Bronchial epithelial cell (primary cell): ENCODE data around the gene PPP1R8. TPM values are rescaled to one million over a fixed set of nuclear protein-coding genes. Genes with fewer than 3 reads are reported as not detected.

Experiments used
- DNase-seq: peaks from one replicate; pipeline ENCODE4 v3.0.0-alpha.2; 2010; ENCODE audit warnings: low read depth
- FAIRE-seq: peaks from 2 replicates; lab custom pipeline; 2011; peaks lifted over from hg19 to GRCh38; lab: Jason Lieb, UNC
- H3K27me3 ChIP-seq: 2 replicates; pipeline ENCODE4 v1.5.1; 2011; ENCODE audit warnings: low read length; ENCODE audit not compliant: control insufficient read depth, insufficient read depth
- H3K36me3 ChIP-seq: 2 replicates; pipeline ENCODE4 v1.5.1; 2011; ENCODE audit warnings: low read length; ENCODE audit not compliant: control insufficient read depth, insufficient read depth
- H3K4me3 ChIP-seq: 2 replicates; pipeline ENCODE4 v1.5.1; 2011; ENCODE audit warnings: mild to moderate bottlenecking, low read depth, low read length, control low read depth
- total RNA-seq: library from RNA; depleted of rRNA; stranded (reverse); fragments of >200 nt; gene quantifications from 2 replicates; pipeline ENCODE4 v1.2.1, GENCODE V29; 2014
- TF ChIP-seq, protein P1 (sequence below): IDR thresholded peaks from 2 replicates; pipeline ENCODE4 v1.5.1; 2011; ENCODE audit warnings: mild to moderate bottlenecking, moderate library complexity, low read length, control low read depth, inconsistent platforms; ENCODE audit not compliant: insufficient read depth, severe bottlenecking

PPP1R8 gene
- total RNA-seq, 1 donor from 2014 or later = 51.9 TPM

DNA sequence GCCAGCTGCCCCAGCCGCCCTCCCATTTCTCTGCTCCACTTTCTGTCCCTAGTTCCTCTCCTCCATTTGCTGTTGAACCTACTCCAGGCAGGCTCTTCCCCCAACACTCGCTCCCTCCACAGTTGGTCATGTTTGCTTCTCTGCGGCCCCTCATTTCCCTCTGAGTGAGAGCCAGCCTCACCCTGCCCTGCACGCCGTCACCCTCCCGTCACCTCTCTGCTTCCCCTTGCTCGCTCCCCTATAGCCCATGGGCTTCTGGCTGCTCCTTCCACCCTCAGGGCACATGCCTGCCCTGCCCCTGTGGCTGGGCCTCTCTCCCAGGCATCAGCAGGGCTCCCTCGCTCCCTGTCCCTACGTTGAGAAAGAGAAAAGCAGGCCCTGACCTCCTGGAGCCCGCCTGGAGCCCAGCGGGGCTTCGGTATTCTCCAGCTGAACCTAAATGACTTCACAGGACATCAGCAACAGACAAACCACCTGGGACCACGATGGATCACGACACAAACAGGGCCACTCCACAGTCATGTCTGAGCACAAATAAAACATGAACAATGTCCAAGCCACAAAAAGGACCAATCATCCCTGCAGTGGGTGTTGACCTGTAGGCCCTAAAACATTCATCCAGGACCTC lies 28.5 kb downstream of the PPP1R8 start:
- FAIRE-seq (no peak), DNase-seq (no peak)
- H3K36me3 ChIP-seq = no peaks in the 10 kb centered on the region
- TF ChIP-seq, protein P1, sequence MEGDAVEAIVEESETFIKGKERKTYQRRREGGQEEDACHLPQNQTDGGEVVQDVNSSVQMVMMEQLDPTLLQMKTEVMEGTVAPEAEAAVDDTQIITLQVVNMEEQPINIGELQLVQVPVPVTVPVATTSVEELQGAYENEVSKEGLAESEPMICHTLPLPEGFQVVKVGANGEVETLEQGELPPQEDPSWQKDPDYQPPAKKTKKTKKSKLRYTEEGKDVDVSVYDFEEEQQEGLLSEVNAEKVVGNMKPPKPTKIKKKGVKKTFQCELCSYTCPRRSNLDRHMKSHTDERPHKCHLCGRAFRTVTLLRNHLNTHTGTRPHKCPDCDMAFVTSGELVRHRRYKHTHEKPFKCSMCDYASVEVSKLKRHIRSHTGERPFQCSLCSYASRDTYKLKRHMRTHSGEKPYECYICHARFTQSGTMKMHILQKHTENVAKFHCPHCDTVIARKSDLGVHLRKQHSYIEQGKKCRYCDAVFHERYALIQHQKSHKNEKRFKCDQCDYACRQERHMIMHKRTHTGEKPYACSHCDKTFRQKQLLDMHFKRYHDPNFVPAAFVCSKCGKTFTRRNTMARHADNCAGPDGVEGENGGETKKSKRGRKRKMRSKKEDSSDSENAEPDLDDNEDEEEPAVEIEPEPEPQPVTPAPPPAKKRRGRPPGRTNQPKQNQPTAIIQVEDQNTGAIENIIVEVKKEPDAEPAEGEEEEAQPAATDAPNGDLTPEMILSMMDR = no peak
- no peaks in the 10 kb centered on the region for H3K27me3 ChIP-seq
- no peak overlapping the region for H3K4me3 ChIP-seq

DNA sequence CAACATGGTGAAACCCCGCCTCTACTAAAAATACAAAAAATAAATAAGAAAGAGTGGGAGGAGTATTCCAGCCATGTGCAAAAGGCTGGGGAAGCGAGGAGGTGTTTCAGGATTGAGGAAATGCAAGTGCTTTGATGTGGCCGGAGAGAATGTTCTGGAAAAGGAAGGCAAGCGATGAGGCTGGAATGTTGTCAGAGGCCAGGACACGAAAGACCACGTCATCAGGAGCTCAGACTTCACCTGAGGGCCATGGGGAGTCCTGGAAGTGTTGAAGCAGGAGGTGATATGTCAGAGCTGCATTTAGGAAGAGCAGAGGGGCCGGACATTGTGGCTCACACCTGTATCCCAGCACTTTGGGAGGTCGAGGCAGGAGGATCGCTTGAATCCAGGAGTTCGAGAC lies 30.9 kb downstream of the PPP1R8 start:
- DNase-seq = no peak
- Histone ChIP-seq H3K27me3 (no peaks in the 10 kb centered on the region), H3K4me3 (no peak overlapping the region), H3K36me3 (no peaks in the 10 kb centered on the region)
- FAIRE-seq = no peak
- TF ChIP-seq, protein P1 = no peak

DNA sequence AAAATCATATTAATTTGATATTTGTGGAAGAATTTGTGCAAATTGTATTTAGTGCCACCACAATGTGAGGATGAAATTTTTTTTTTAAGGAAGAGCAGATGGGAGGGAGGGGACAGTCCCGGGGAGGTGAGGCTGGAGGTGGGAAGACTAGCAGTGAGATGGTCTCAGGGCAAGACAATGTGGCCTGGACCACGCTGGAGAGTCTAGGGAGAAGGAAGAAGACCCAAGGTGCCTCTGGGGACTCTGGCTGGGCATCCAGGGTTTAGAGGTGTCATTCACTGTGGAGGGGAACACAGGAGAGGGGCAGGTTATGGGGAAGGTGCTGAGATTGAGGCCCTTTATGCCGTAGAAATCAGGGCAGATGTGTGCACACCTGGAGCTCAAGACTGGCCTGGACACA lies 31.4 kb downstream of the PPP1R8 start:
- TF ChIP-seq, protein P1 = no peak
- no peak overlapping the region for H3K4me3 ChIP-seq

DNA sequence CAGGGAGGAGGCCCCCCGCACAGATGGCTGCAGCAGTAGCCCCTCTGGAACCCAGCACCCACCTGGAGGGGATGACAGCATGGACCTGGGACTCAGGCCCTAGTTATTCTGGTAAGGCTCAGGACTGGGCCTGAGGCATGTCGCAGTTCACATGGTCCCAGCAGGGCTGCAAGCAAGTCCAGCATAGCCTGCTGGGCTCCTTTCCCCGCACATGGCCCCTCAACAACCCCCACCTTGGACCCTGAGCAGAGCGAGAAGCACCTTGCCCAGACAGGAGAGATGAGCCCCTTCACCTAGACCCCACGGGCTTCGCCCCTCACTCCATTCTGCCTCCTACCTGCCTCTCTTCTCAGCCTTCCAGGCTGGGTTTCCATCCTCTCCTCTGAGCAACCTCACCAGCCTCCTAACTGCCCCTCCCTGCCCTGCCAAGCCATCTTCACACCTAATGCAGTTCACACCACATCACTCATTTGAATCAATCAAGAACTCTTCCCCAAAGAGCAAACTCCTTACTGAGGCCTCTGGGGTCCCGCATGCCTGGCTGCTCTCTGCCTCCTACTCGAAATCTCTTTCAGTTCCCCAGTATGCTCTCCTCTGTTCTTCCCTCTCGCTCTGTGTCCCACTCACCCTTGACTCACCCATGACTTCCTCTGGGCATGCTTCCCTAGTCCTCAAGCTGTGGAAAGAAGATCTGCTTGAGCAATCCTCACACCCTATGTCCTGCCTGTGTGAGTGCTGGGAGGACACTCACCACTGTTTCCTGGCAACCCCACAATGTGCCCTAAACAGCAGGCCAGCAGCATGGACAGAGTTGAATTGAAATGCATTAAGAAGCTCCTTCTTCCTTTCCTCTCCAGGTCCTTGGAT lies 32.3 kb downstream of the PPP1R8 start:
- TF ChIP-seq, protein P1 = no peak
- peak; percentile 100 for DNase-seq
- Histone ChIP-seq H3K36me3 (no peaks in the 10 kb centered on the region), H3K4me3 (no peak overlapping the region), H3K27me3 (no peaks in the 10 kb centered on the region)
- FAIRE-seq = peak; percentile 86

More for the DNA sequence above, 31.4 kb downstream of the PPP1R8 start:
- Histone ChIP-seq H3K27me3 (no peaks in the 10 kb centered on the region), H3K36me3 (no peaks in the 10 kb centered on the region)
- no peak for FAIRE-seq
- no peak for DNase-seq

DNA sequence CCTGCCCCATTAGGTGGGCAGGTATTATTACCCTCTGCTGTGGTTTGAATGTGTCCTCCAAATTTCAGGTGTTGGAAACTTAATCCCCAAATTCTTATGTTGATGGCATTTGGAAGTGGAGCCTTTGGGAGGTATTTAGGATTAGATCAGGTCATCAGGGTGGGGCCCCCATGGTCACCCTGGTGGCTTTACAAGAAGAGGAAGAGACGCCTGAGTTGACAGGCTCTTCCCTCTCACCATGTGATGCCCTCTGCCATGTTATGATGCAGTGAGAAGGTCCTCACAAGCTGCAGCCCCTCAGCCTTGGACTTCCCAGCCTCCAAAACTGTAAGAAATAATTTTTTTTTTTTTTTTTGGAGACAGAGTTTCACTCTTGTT lies 32.9 kb downstream of the PPP1R8 start:
- DNase-seq (no peak), FAIRE-seq (no peak)
- no peak overlapping the region for H3K4me3 ChIP-seq
- H3K27me3 ChIP-seq = no peaks in the 10 kb centered on the region
- TF ChIP-seq, protein P1 = no peak
- no peaks in the 10 kb centered on the region for H3K36me3 ChIP-seq
